ENCODE results near the gene ZCCHC7. TPM values are rescaled to one million over a fixed set of nuclear protein-coding genes. Genes with fewer than 3 reads are reported as not detected.

The ZCCHC7 gene
- total and polyA plus RNA-seq, 2 donors (not counting 3 experiments of a cell fraction or from before 2014, with no cell fraction given), result 7.4 to 14.8 TPM

DNA sequence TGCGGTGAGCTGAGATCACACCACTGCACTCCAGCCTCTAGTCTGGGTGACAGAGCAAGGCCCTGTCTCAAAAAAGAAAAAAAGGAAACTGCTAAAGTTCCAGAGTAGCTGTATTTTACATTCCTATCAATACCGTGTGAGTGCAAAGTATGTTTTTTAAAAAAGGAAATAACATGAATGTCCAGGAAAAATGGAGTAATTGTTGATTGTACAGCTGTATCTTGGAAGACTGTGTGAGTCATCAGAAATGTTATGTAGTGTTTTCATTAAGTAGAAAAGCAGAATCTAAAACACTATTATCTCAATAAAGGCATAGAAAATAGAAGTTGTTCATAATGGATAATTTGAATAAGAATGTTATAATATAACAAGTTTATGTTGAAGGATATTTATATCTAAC is 53.9 kb downstream of the ZCCHC7 start:
- Histone ChIP-seq H4K20me1 (replicated peaks; ENCODE audit: control insufficient read depth, extremely low read depth, insufficient read depth, low read length) (no peaks in the 10 kb centered on the region), H3K9me1 (replicated peaks; ENCODE audit: control insufficient read depth, extremely low read depth, insufficient read depth, low read length) (no peaks in the 10 kb centered on the region), H3K4me1 (ENCODE audit: control insufficient read depth, extremely low read depth, insufficient read depth, low read length) (peaks cover 17% of the 10 kb centered on the region), H2AFZ (ENCODE audit: low read depth, low read length) (no peak overlapping the region), H3K27me3 (ENCODE audit: control insufficient read depth in 2 of 2, insufficient read depth in 2 of 2, low read length in 2 of 2) (no peaks in the 10 kb centered on the region), H3K9me3 (replicated peaks; ENCODE audit: control insufficient read depth, insufficient read depth, low read length) (no peaks in the 10 kb centered on the region), H3K4me2 (ENCODE audit: insufficient read depth, low read length) (peak overlapping the region; percentile 65), H3K79me2 (ENCODE audit: control insufficient read depth, insufficient read depth, low read length) (no peaks in the 10 kb centered on the region), H3K9ac (replicated peaks; ENCODE audit: extremely low read depth, insufficient read depth, low read length) (peak overlapping the region; percentile 5), H3K4me3 (replicated peaks in 1 of 3; ENCODE audit: insufficient read depth in 1 of 3, low read depth in 1 of 3, low read length in 3 of 3) (no peak overlapping the region), H3K36me3 (ENCODE audit: control insufficient read depth in 2 of 2, extremely low read depth in 1 of 2, insufficient read depth in 2 of 2, low read length in 2 of 2) (no peaks in the 10 kb centered on the region), H3K27ac (ENCODE audit: insufficient read depth, low read depth, low read length) (peak overlapping the region; percentile 68)
- CTCF ChIA-PET, result interaction anchor here (0.7 to 1.3 kb wide), 5 partner anchors 10 to 88 kb away, joined by 3 to 4 read pairs (median 3); no protein-coding TSS in a partner anchor
- intact Hi-C loops (cut with micrococcal nuclease) (no loop called here), dilution Hi-C loops (cut with MboI; ENCODE audit: extremely low pct_ligation_motif_present, low sequenced_read_pairs) (no loop called here)
- POLR2A ChIA-PET, result interaction anchor here (0.6 kb wide), 1 partner anchor 53 kb away, joined by 3 read pairs; no protein-coding TSS in a partner anchor
- FAIRE-seq (peak; percentile 87), DNase-seq (ENCODE audit: low read depth, low spot score) (peak; percentile 92)
- no TSS peak for BruUV-seq (replicated peaks)
- TF ChIP-seq JUN (IDR thresholded peaks at IDR 0.05; ENCODE audit: borderline replicate concordance, insufficient read depth, insufficient read length, low read depth) (peak; percentile 94), FOS (IDR thresholded peaks at IDR 0.05; ENCODE audit: borderline replicate concordance, insufficient read depth, low read length) (peak; percentile 84), GATA2 (IDR thresholded peaks at IDR 0.05; ENCODE audit: insufficient read depth, insufficient read length, low read depth, low read length) (no peak)

- H2AFZ ChIP-seq (ENCODE audit: low read depth, low read length), result no peak overlapping the region
- H3K36me3 ChIP-seq (ENCODE audit: control insufficient read depth in 2 of 2, extremely low read depth in 1 of 2, insufficient read depth in 2 of 2, low read length in 2 of 2), result no peaks in the 10 kb centered on the region
- intact Hi-C loops (cut with micrococcal nuclease), result no loop called here
- H3K27me3 ChIP-seq (ENCODE audit: control insufficient read depth in 2 of 2, insufficient read depth in 2 of 2, low read length in 2 of 2), result no peaks in the 10 kb centered on the region
- no peak for FAIRE-seq
- dilution Hi-C loops (cut with MboI; ENCODE audit: extremely low pct_ligation_motif_present, low sequenced_read_pairs), result no loop called here
- no peak for DNase-seq (ENCODE audit: low read depth, low spot score)
- POLR2A ChIA-PET, result no interaction called here
- H3K9me3 ChIP-seq (replicated peaks; ENCODE audit: control insufficient read depth, insufficient read depth, low read length), result no peaks in the 10 kb centered on the region
- CTCF ChIA-PET, result no interaction called here
- H3K79me2 ChIP-seq (ENCODE audit: control insufficient read depth, insufficient read depth, low read length), result no peaks in the 10 kb centered on the region
- H3K4me3 ChIP-seq (replicated peaks in 1 of 3; ENCODE audit: insufficient read depth in 1 of 3, low read depth in 1 of 3, low read length in 3 of 3), result no peak overlapping the region
- peaks cover 14% of the 10 kb centered on the region for H3K4me1 ChIP-seq (ENCODE audit: control insufficient read depth, extremely low read depth, insufficient read depth, low read length)
- no peaks in the 10 kb centered on the region for H4K20me1 ChIP-seq (replicated peaks; ENCODE audit: control insufficient read depth, extremely low read depth, insufficient read depth, low read length)
- H3K27ac ChIP-seq (ENCODE audit: insufficient read depth, low read depth, low read length), result no peak overlapping the region
- no TSS peak for BruUV-seq (replicated peaks)
- no peak overlapping the region for H3K4me2 ChIP-seq (ENCODE audit: insufficient read depth, low read length)
- no peak overlapping the region for H3K9ac ChIP-seq (replicated peaks; ENCODE audit: extremely low read depth, insufficient read depth, low read length)
- no peak for TF ChIP-seq FOS (IDR thresholded peaks at IDR 0.05; ENCODE audit: borderline replicate concordance, insufficient read depth, low read length)
- TF ChIP-seq MAX (IDR thresholded peaks at IDR 0.05; ENCODE audit: insufficient read depth, insufficient read length), result no peak
- no peak for TF ChIP-seq EZH2 (IDR thresholded peaks at IDR 0.05; ENCODE audit: borderline replicate concordance, low read depth, low read length, severe bottlenecking)
- TF ChIP-seq GATA2 (IDR thresholded peaks at IDR 0.05; ENCODE audit: insufficient read depth, insufficient read length, low read depth, low read length), result no peak
- no peak for TF ChIP-seq JUN (IDR thresholded peaks at IDR 0.05; ENCODE audit: borderline replicate concordance, insufficient read depth, insufficient read length, low read depth)
- TF ChIP-seq POLR2AphosphoS5 (IDR thresholded peaks at IDR 0.05; ENCODE audit: insufficient read depth, low read depth, low read length), result no peak
- no peak for TF ChIP-seq MYC (IDR thresholded peaks at IDR 0.05; ENCODE audit: low read depth, low read length)
- TF ChIP-seq, protein P1, sequence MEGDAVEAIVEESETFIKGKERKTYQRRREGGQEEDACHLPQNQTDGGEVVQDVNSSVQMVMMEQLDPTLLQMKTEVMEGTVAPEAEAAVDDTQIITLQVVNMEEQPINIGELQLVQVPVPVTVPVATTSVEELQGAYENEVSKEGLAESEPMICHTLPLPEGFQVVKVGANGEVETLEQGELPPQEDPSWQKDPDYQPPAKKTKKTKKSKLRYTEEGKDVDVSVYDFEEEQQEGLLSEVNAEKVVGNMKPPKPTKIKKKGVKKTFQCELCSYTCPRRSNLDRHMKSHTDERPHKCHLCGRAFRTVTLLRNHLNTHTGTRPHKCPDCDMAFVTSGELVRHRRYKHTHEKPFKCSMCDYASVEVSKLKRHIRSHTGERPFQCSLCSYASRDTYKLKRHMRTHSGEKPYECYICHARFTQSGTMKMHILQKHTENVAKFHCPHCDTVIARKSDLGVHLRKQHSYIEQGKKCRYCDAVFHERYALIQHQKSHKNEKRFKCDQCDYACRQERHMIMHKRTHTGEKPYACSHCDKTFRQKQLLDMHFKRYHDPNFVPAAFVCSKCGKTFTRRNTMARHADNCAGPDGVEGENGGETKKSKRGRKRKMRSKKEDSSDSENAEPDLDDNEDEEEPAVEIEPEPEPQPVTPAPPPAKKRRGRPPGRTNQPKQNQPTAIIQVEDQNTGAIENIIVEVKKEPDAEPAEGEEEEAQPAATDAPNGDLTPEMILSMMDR (IDR thresholded peaks at IDR 0.05; ENCODE audit: extremely low read depth in 1 of 2, insufficient read depth in 1 of 2, low read depth in 1 of 2, low read length in 2 of 2), result no peak
- TF ChIP-seq POLR2A (IDR thresholded peaks at IDR 0.05; ENCODE audit: low read depth, low read length), result no peak
- no peaks in the 10 kb centered on the region for H3K9me1 ChIP-seq (replicated peaks; ENCODE audit: control insufficient read depth, extremely low read depth, insufficient read depth, low read length)
Measured at GRCh38 chr9:37178742-37179141, 58.4 kb downstream of the ZCCHC7 start.
